ENCODE data around the gene ACSL4. TPM values are rescaled to one million over a fixed set of nuclear protein-coding genes. Genes with fewer than 3 reads are reported as not detected.

The ACSL4 gene
- total RNA-seq, 1 donor from 2014 or later = 75.9 TPM

Other genes with a start within 250 kb of the ACSL4 start
- 12.5 and 14.1 TPM in 2 replicates for gene NXT2, start 196.4 kb downstream of the ACSL4 start, total RNA-seq
- gene KCNE5, start 108.1 kb downstream of the ACSL4 start, total RNA-seq = 0.44 and 0.83 TPM in 2 replicates